GM18868 (cell line): ENCODE measurements around the gene TEX54.
A peak's percentile ranks its signal among the peaks of the same experiment; 100 is the strongest.

ENCODE experiments used
- ATAC-seq: cut with Tn5 transposase; IDR thresholded peaks from one replicate; pipeline ENCODE4 v1.9.1; 2021; ENCODE audit warnings: mild to moderate bottlenecking, moderate library complexity; ENCODE audit not compliant: unreplicated experiment

TEX54 gene

GRCh38 chr11:62789576-62789975, 43.1 kb downstream of the TEX54 start:
- ATAC-seq, result no peak

DNA sequence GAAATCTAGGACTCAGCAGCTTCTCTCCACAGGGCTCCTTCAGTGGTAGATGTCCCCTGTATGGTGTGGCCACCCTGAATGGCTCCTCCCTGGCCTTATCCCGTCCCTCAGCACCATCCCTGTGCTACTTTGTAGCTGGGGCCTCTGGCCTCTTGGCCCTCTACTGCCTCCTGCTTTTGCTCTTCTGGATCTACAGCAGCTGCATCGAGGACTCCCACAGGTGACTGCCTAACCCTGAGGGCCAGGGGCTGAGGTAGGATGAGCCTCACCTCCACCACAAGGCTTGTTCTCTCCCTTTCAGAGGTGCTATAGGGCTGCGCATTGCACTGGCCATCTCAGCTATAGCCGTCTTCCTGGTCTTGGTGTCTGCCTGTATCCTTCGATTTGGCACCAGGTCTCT, 43.6 kb downstream of the TEX54 start:
- no peak for ATAC-seq

- ATAC-seq, result peak; percentile 69
Measured at GRCh38 chr11:62787005-62787759, 45.5 kb downstream of the TEX54 start, which contains the start of gene TMEM179B. Gene TMEM179B (plus strand): TSS chr11:62787402. CDS start chr11:62787432, 30 bp downstream.

DNA sequence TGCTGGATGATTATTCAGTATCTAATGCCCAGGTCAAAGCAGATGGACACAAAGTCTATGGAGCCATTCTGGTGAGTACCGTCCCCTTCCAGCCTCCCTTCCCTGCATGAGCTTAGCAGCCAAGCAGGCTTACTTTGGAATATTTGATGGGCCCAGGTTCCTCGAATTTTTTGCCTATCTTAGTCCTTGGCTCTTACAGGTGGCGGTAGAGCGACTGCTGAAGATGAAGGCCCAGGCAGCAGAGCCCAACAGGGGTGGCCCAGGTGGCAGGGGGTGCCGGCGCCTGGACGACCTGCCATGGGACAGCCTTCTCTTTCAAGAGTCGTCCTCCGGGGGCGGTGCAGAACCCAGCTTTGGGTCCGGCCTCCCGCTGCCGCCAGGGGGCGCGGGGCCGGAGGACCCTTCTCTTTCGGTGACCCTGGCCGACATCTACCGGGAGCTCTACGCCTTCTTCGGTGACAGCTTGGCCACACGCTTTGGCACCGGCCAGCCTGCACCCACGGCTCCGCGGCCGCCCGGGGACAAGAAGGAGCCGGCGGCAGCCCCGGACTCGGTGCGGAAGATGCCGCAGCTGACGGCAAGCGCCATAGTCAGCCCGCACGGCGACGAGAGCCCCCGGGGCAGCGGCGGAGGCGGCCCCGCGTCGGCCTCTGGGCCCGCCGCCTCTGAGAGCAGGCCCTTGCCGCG, 46.2 kb downstream of the TEX54 start:
- peak; percentile 74 for ATAC-seq

- no peak for ATAC-seq
Measured at GRCh38 chr11:62782753-62783152, 49.9 kb downstream of the TEX54 start.
